IPS DF 6.9 (cell line): ENCODE data around the gene TMEM25.
A peak's percentile ranks its signal among the peaks of the same experiment; 100 is the strongest.
"Not testable (repeated sequence)": the region's sequence is repeated elsewhere in the genome, so short reads cannot be mapped to it uniquely, and the experiment has no call there.

Experiments
- DNase-seq: peaks from one replicate; pipeline ENCODE4 v3.0.0-alpha.2; 2013; ENCODE audit warnings: low read depth, low spot score
- H3K27ac ChIP-seq: one replicate; pipeline ENCODE4 v1.5.1; 2013; ENCODE audit warnings: low read length, control low read depth
- H3K27me3 ChIP-seq: 2 replicates; pipeline ENCODE4 v1.6.1; 2013; ENCODE audit warnings: mild to moderate bottlenecking, low read length; ENCODE audit not compliant: control insufficient read depth, insufficient read depth
- H3K36me3 ChIP-seq: 2 replicates; pipeline ENCODE4 v1.6.1; 2013; ENCODE audit warnings: low read length; ENCODE audit not compliant: control insufficient read depth, insufficient read depth
- H3K4me1 ChIP-seq: 2 replicates; pipeline ENCODE4 v1.6.1; 2013; ENCODE audit warnings: low read length; ENCODE audit not compliant: control insufficient read depth, insufficient read depth
- H3K4me3 ChIP-seq: 2 replicates; pipeline ENCODE4 v1.5.1; 2013; ENCODE audit warnings: mild to moderate bottlenecking, low read length
- H3K9me3 ChIP-seq: 2 replicates; pipeline ENCODE4 v1.6.1; 2013; ENCODE audit warnings: low read length, inconsistent platforms; ENCODE audit not compliant: control insufficient read depth, insufficient read depth
- WGBS: extraction: QIAGEN DNeasy Blood & Tissue Kit; methylation state at CpG from one replicate; pipeline ENCODE4 v1.1.7; 2013; ENCODE audit warnings: mixed read lengths, missing lambda C conversion rate; ENCODE audit not compliant: insufficient read length, insufficient coverage; 5-methylcytosine and 5-hydroxymethylcytosine counted together

TMEM25 gene

GRCh38 chr11:118545533-118545932, 14.5 kb downstream of the TMEM25 start:
- Histone ChIP-seq H3K36me3 (no peaks in the 10 kb centered on the region; the same call in 1 of the 2 replicates), H3K27me3 (no peaks in the 10 kb centered on the region), H3K9me3 (no peaks in the 10 kb centered on the region), H3K4me1 (no peaks in the 10 kb centered on the region), H3K4me3 (no peak overlapping the region; the same call in 1 of the 2 replicates), H3K27ac (no peak overlapping the region)
- no peak for DNase-seq
- no CpG with 5 or more reads among the region's 5 CpGs for WGBS

GRCh38 chr11:118547132-118547531, 16.1 kb downstream of the TMEM25 start:
- Histone ChIP-seq H3K4me3 (no peak overlapping the region), H3K27me3 (no peaks in the 10 kb centered on the region), H3K4me1 (no peaks in the 10 kb centered on the region), H3K9me3 (no peaks in the 10 kb centered on the region), H3K27ac (no peak overlapping the region), H3K36me3 (0 out of 2 replicates have a peak, but pooled peaks cover 5% of the 10 kb centered on the region)
- WGBS = no CpG with 5 or more reads among the region's 2 CpGs
- no peak for DNase-seq

- no peak for DNase-seq
- no peak overlapping the region for H3K4me3 ChIP-seq
- no peaks in the 10 kb centered on the region for H3K9me3 ChIP-seq
- no peaks in the 10 kb centered on the region for H3K4me1 ChIP-seq
- 0 out of 2 replicates have a peak, but pooled peaks cover 6% of the 10 kb centered on the region for H3K36me3 ChIP-seq
- H3K27me3 ChIP-seq = no peaks in the 10 kb centered on the region
- H3K27ac ChIP-seq = no peak overlapping the region
- no CpG with 5 or more reads among the region's 4 CpGs for WGBS
Measured at GRCh38 chr11:118552341-118552740, 21.3 kb downstream of the TMEM25 start.

- H3K27ac ChIP-seq = no peak overlapping the region
- H3K4me3 ChIP-seq = no peak overlapping the region
- no peak for DNase-seq
- H3K4me1 ChIP-seq = no peaks in the 10 kb centered on the region
- H3K36me3 ChIP-seq = no peaks in the 10 kb centered on the region
- H3K27me3 ChIP-seq = no peaks in the 10 kb centered on the region
- no peaks in the 10 kb centered on the region for H3K9me3 ChIP-seq
- no CpG with 5 or more reads among the region's 4 CpGs for WGBS
Measured at GRCh38 chr11:118560806-118561205, 29.8 kb downstream of the TMEM25 start.

GRCh38 chr11:118565051-118565450, 34.1 kb downstream of the TMEM25 start:
- no peak overlapping the region for H3K4me3 ChIP-seq
- no peak for DNase-seq
- H3K36me3 ChIP-seq = no peaks in the 10 kb centered on the region
- H3K9me3 ChIP-seq = no peaks in the 10 kb centered on the region
- no peaks in the 10 kb centered on the region for H3K4me1 ChIP-seq
- H3K27ac ChIP-seq = no peak overlapping the region
- no peaks in the 10 kb centered on the region for H3K27me3 ChIP-seq
- no CpG with 5 or more reads among the region's 5 CpGs for WGBS

- Histone ChIP-seq H3K4me1 (no peaks in the 10 kb centered on the region), H3K36me3 (no peaks in the 10 kb centered on the region), H3K4me3 (no peak overlapping the region), H3K9me3 (no peaks in the 10 kb centered on the region), H3K27ac (no peak overlapping the region), H3K27me3 (no peaks in the 10 kb centered on the region)
- DNase-seq = no peak
- no CpG with 5 or more reads among the region's 2 CpGs for WGBS
Measured at GRCh38 chr11:118569670-118570069, 38.7 kb downstream of the TMEM25 start.

- Histone ChIP-seq H3K36me3 (no peaks in the 10 kb centered on the region), H3K27me3 (no peaks in the 10 kb centered on the region), H3K27ac (no peak overlapping the region), H3K4me1 (no peaks in the 10 kb centered on the region), H3K4me3 (no peak overlapping the region), H3K9me3 (no peaks in the 10 kb centered on the region)
- WGBS = no CpG with 5 or more reads among the region's 1 CpG
- no peak for DNase-seq
Measured at GRCh38 chr11:118570787-118571186, 39.8 kb downstream of the TMEM25 start.

GRCh38 chr11:118571701-118572060, 40.7 kb downstream of the TMEM25 start:
- not testable (repeated sequence) for H3K4me1 ChIP-seq, DNase-seq, H3K36me3 ChIP-seq, H3K27ac ChIP-seq, H3K4me3 ChIP-seq, H3K27me3 ChIP-seq, H3K9me3 ChIP-seq
- no CpG with 5 or more reads among the region's 15 CpGs for WGBS

- WGBS = no CpG with 5 or more reads among the region's 55 CpGs
- peak; percentile 54 for DNase-seq
- H3K4me1 ChIP-seq = no peaks in the 10 kb centered on the region
- H3K36me3 ChIP-seq = no peaks in the 10 kb centered on the region
- H3K9me3 ChIP-seq = no peaks in the 10 kb centered on the region
- no peak within 1 kb of the TSS for H3K27ac ChIP-seq
- H3K4me3 ChIP-seq = peak within 1 kb of the TSS; percentile 94
- H3K27me3 ChIP-seq = no peaks in the 10 kb centered on the region
Measured at GRCh38 chr11:118572061-118572980, 41.3 kb downstream of the TMEM25 start, which contains the start of gene ARCN1. TSS of gene ARCN1 (plus strand) at chr11:118572409. CDS start at chr11:118572548, 139 bp downstream.

GRCh38 chr11:118572981-118573550, 42.1 kb downstream of the TMEM25 start:
- H3K4me3 ChIP-seq = peak overlapping the region; percentile 94; the same call in 1 of the 2 replicates
- no peak overlapping the region for H3K27ac ChIP-seq
- no peaks in the 10 kb centered on the region for H3K9me3 ChIP-seq
- H3K27me3 ChIP-seq = no peaks in the 10 kb centered on the region
- WGBS = no CpG with 5 or more reads among the region's 10 CpGs
- H3K4me1 ChIP-seq = no peaks in the 10 kb centered on the region
- no peaks in the 10 kb centered on the region for H3K36me3 ChIP-seq
- no peak for DNase-seq
